SK-N-SH treated with all-trans-retinoic acid at 6 μM for 48 hours (cell line): Measurements from ENCODE around the gene OTX1.

Experiments used
- ATAC-seq: fragments of 200-7000 bp; cut with Tn5 transposase; 3 replicates; pipeline ENCODE4 v1.9.1; 2020; ENCODE audit warnings: mild to moderate bottlenecking, moderate library complexity
- ARNTL ChIP-seq: fragments of 450-650 bp; formaldehyde crosslinking; IDR thresholded peaks from 2 replicates; pipeline ENCODE4 v1.5.0; 2020; ENCODE audit warnings: low read depth, mild to moderate bottlenecking, moderate library complexity, borderline replicate concordance
- BACH2 ChIP-seq: fragments of 250-450 bp; sonication (Bioruptor Pico); IDR thresholded peaks from 2 replicates; pipeline ENCODE4 v1.9.0; 2021; ENCODE audit warnings: mild to moderate bottlenecking, borderline replicate concordance
- ESRRG ChIP-seq: fragments of 250-450 bp; sonication (Bioruptor Pico); IDR thresholded peaks from 2 replicates; pipeline ENCODE4 v1.6.1; 2021; ENCODE audit warnings: mild to moderate bottlenecking
- GLIS3 ChIP-seq: fragments of 250-450 bp; sonication (Bioruptor Pico); IDR thresholded peaks from 2 replicates; pipeline ENCODE4 v1.5.0; 2020; ENCODE audit warnings: mild to moderate bottlenecking, moderate library complexity
- ISL1 ChIP-seq: fragments of 250-450 bp; sonication (Bioruptor Pico); IDR thresholded peaks from 2 replicates; pipeline ENCODE4 v2.1.2; 2022; ENCODE audit warnings: mild to moderate bottlenecking, moderate library complexity
- OSR1 ChIP-seq: fragments of 250-450 bp; sonication (Bioruptor Pico); IDR thresholded peaks from 2 replicates; pipeline ENCODE4 v1.8.0; 2022; ENCODE audit warnings: moderate library complexity, mild to moderate bottlenecking, inconsistent platforms
- PPARA ChIP-seq: fragments of 250-450 bp; sonication (Bioruptor Pico); IDR thresholded peaks from 2 replicates; pipeline ENCODE4 v1.5.0; 2020; ENCODE audit warnings: mild to moderate bottlenecking, borderline replicate concordance
- RARB ChIP-seq: fragments of 250-450 bp; sonication (Bioruptor Pico); IDR thresholded peaks from 2 replicates; pipeline ENCODE4 v1.8.0; 2021; ENCODE audit warnings: mild to moderate bottlenecking, moderate library complexity
- SNAI2 ChIP-seq: fragments of 250-450 bp; sonication (Bioruptor Pico); IDR thresholded peaks from 2 replicates; pipeline ENCODE4 v1.5.0; 2020; ENCODE audit warnings: mild to moderate bottlenecking, moderate library complexity
- TCF4 ChIP-seq: fragments of 250-450 bp; sonication (Bioruptor Pico); IDR thresholded peaks from 2 replicates; pipeline ENCODE4 v1.8.0; 2021; ENCODE audit warnings: mild to moderate bottlenecking, moderate library complexity, borderline replicate concordance
- TOX ChIP-seq: fragments of 250-450 bp; sonication (Bioruptor Pico); IDR thresholded peaks from 2 replicates; pipeline ENCODE4 v1.8.0; 2021; ENCODE audit warnings: mild to moderate bottlenecking, moderate library complexity, borderline replicate concordance
- ZC3H10 ChIP-seq: fragments of 250-450 bp; sonication (Bioruptor Pico); IDR thresholded peaks from 2 replicates; pipeline ENCODE4 v1.5.1; 2021; ENCODE audit warnings: mild to moderate bottlenecking, moderate library complexity
- ZFP30 ChIP-seq: fragments of 450-650 bp; formaldehyde crosslinking; IDR thresholded peaks from 2 replicates; pipeline ENCODE4 v1.5.0; 2022; ENCODE audit warnings: mild to moderate bottlenecking, moderate library complexity
- ZNF70 ChIP-seq: fragments of 450-650 bp; formaldehyde crosslinking; IDR thresholded peaks from 2 replicates; pipeline ENCODE4 v1.5.0; 2020; ENCODE audit warnings: mild to moderate bottlenecking, moderate library complexity
- ZNF8 ChIP-seq: fragments of 450-650 bp; formaldehyde crosslinking; IDR thresholded peaks from 2 replicates; pipeline ENCODE4 v1.5.0; 2020; ENCODE audit warnings: mild to moderate bottlenecking, moderate library complexity
- TF ChIP-seq, protein P1 (sequence below): fragments of 250-450 bp; sonication (Bioruptor Pico); IDR thresholded peaks from 2 replicates; pipeline ENCODE4 v1.8.0; 2020; ENCODE audit warnings: mild to moderate bottlenecking, moderate library complexity, borderline replicate concordance
- TF ChIP-seq, protein P2 (sequence below): fragments of 250-450 bp; sonication (Bioruptor Pico); IDR thresholded peaks from 2 replicates; pipeline ENCODE4 v1.5.0; 2020; ENCODE audit warnings: mild to moderate bottlenecking, moderate library complexity
- TF ChIP-seq, protein P3 (sequence below): fragments of 250-450 bp; sonication (Bioruptor Pico); IDR thresholded peaks from 2 replicates; pipeline ENCODE4 v1.5.1; 2020; ENCODE audit warnings: low read depth, mild to moderate bottlenecking, moderate library complexity
- TF ChIP-seq, protein P4 (sequence below): fragments of 250-450 bp; sonication (Bioruptor Pico); IDR thresholded peaks from 2 replicates; pipeline ENCODE4 v1.8.0; 2021; ENCODE audit warnings: low read depth, mild to moderate bottlenecking, moderate library complexity, borderline replicate concordance
- TF ChIP-seq, protein P5 (sequence below): fragments of 250-450 bp; sonication (Bioruptor Pico); IDR thresholded peaks from 2 replicates; pipeline ENCODE4 v1.5.1; 2021; ENCODE audit warnings: mild to moderate bottlenecking, moderate library complexity

OTX1 gene

DNA sequence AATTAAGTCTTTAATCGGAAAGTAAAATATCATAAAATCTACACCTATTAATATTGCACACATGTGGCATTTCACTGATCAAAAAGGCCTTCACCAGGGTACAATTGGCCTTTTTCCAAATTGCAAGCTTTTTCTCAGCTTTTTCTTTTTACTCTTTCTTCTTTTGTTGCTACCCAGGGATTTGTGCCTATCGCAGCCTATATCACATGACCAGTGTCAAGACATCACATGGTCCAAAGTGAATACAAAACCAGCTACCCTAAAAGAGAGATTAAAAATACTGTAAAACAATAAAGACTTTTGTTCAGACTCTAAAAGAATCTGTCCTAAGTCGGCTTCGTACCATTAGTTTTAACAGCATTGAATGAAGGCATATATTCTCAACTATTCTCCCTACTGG lies 15.0 kb upstream of the OTX1 start:
- TF ChIP-seq TCF4 (no peak), ZFP30 (no peak), ZNF8 (CRISPR knock-in tag) (no peak), ARNTL (CRISPR knock-in tag) (no peak), GLIS3 (CRISPR knock-in tag) (no peak), ZNF70 (CRISPR knock-in tag) (no peak), OSR1 (CRISPR knock-in tag) (no peak), ZC3H10 (CRISPR knock-in tag) (no peak), BACH2 (CRISPR knock-in tag) (no peak), SNAI2 (CRISPR knock-in tag) (no peak), TOX (CRISPR knock-in tag) (no peak), ISL1 (no peak), ESRRG (CRISPR knock-in tag) (no peak), RARB (CRISPR knock-in tag) (no peak), PPARA (CRISPR knock-in tag) (no peak)
- TF ChIP-seq, protein P1, sequence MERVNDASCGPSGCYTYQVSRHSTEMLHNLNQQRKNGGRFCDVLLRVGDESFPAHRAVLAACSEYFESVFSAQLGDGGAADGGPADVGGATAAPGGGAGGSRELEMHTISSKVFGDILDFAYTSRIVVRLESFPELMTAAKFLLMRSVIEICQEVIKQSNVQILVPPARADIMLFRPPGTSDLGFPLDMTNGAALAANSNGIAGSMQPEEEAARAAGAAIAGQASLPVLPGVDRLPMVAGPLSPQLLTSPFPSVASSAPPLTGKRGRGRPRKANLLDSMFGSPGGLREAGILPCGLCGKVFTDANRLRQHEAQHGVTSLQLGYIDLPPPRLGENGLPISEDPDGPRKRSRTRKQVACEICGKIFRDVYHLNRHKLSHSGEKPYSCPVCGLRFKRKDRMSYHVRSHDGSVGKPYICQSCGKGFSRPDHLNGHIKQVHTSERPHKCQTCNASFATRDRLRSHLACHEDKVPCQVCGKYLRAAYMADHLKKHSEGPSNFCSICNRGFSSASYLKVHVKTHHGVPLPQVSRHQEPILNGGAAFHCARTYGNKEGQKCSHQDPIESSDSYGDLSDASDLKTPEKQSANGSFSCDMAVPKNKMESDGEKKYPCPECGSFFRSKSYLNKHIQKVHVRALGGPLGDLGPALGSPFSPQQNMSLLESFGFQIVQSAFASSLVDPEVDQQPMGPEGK: no peak
- TF ChIP-seq, protein P2, sequence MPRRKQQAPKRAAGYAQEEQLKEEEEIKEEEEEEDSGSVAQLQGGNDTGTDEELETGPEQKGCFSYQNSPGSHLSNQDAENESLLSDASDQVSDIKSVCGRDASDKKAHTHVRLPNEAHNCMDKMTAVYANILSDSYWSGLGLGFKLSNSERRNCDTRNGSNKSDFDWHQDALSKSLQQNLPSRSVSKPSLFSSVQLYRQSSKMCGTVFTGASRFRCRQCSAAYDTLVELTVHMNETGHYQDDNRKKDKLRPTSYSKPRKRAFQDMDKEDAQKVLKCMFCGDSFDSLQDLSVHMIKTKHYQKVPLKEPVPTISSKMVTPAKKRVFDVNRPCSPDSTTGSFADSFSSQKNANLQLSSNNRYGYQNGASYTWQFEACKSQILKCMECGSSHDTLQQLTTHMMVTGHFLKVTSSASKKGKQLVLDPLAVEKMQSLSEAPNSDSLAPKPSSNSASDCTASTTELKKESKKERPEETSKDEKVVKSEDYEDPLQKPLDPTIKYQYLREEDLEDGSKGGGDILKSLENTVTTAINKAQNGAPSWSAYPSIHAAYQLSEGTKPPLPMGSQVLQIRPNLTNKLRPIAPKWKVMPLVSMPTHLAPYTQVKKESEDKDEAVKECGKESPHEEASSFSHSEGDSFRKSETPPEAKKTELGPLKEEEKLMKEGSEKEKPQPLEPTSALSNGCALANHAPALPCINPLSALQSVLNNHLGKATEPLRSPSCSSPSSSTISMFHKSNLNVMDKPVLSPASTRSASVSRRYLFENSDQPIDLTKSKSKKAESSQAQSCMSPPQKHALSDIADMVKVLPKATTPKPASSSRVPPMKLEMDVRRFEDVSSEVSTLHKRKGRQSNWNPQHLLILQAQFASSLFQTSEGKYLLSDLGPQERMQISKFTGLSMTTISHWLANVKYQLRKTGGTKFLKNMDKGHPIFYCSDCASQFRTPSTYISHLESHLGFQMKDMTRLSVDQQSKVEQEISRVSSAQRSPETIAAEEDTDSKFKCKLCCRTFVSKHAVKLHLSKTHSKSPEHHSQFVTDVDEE (CRISPR knock-in tag): no peak
- TF ChIP-seq, protein P3, sequence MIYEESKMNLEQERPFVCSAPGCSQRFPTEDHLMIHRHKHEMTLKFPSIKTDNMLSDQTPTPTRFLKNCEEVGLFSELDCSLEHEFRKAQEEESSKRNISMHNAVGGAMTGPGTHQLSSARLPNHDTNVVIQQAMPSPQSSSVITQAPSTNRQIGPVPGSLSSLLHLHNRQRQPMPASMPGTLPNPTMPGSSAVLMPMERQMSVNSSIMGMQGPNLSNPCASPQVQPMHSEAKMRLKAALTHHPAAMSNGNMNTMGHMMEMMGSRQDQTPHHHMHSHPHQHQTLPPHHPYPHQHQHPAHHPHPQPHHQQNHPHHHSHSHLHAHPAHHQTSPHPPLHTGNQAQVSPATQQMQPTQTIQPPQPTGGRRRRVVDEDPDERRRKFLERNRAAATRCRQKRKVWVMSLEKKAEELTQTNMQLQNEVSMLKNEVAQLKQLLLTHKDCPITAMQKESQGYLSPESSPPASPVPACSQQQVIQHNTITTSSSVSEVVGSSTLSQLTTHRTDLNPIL (CRISPR knock-in tag): no peak
- TF ChIP-seq, protein P4, sequence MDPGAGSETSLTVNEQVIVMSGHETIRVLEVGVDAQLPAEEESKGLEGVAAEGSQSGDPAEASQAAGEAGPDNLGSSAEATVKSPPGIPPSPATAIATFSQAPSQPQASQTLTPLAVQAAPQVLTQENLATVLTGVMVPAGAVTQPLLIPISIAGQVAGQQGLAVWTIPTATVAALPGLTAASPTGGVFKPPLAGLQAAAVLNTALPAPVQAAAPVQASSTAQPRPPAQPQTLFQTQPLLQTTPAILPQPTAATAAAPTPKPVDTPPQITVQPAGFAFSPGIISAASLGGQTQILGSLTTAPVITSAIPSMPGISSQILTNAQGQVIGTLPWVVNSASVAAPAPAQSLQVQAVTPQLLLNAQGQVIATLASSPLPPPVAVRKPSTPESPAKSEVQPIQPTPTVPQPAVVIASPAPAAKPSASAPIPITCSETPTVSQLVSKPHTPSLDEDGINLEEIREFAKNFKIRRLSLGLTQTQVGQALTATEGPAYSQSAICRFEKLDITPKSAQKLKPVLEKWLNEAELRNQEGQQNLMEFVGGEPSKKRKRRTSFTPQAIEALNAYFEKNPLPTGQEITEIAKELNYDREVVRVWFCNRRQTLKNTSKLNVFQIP (CRISPR knock-in tag): no peak
- ATAC-seq: no peak

DNA sequence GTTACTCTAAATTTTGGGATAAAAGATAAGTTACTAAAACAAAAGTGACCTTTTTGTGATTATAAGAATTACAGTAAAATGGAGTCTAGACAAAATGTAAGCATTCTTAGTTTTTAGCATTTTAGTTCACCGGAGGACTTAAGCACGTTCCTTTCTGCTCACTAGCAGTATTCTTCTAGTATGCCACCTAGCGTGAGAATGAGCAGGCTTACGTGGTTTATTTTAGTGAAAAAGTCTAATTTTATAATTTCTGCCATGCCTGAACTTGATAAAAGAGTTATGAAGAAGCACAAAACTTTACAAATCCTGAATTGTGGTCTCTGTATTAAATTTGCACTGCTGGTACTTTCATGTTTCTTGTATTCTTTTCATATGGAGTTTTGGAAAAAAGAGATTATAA lies 12.6 kb upstream of the OTX1 start:
- ATAC-seq: no peak
- TF ChIP-seq, protein P5, sequence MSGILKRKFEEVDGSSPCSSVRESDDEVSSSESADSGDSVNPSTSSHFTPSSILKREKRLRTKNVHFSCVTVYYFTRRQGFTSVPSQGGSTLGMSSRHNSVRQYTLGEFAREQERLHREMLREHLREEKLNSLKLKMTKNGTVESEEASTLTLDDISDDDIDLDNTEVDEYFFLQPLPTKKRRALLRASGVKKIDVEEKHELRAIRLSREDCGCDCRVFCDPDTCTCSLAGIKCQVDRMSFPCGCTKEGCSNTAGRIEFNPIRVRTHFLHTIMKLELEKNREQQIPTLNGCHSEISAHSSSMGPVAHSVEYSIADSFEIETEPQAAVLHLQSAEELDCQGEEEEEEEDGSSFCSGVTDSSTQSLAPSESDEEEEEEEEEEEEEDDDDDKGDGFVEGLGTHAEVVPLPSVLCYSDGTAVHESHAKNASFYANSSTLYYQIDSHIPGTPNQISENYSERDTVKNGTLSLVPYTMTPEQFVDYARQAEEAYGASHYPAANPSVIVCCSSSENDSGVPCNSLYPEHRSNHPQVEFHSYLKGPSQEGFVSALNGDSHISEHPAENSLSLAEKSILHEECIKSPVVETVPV (CRISPR knock-in tag): no peak
- TF ChIP-seq, protein P3 (CRISPR knock-in tag): no peak
- TF ChIP-seq OSR1 (CRISPR knock-in tag): no peak
- TF ChIP-seq RARB (CRISPR knock-in tag): no peak

DNA sequence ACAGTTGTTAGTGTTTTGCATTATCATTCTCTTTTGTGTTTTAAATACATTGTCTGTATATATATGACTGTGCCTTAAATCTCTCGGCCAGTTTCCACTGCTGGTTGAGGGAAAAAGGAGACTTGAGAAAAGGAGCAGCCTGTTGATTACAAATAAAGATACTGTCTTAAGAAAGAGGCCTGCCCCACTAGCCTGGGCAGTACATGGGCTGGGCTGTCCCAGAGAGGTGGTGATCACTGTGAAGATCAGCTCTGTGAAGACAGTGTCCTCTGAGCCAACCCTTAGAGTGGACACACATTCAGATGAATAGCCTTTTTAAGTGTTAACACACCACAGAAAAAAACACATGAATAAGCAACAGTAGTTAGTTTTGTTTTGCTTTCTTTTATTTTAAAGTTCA lies 10.0 kb upstream of the OTX1 start:
- TF ChIP-seq TOX (CRISPR knock-in tag) (no peak), BACH2 (CRISPR knock-in tag) (no peak)
- TF ChIP-seq, protein P2 (CRISPR knock-in tag): no peak
- no peak for ATAC-seq
